ENCODE results near the gene FAM181A.
A peak's percentile ranks its signal among the peaks of the same experiment; 100 is the strongest.

Gene FAM181A

DNA sequence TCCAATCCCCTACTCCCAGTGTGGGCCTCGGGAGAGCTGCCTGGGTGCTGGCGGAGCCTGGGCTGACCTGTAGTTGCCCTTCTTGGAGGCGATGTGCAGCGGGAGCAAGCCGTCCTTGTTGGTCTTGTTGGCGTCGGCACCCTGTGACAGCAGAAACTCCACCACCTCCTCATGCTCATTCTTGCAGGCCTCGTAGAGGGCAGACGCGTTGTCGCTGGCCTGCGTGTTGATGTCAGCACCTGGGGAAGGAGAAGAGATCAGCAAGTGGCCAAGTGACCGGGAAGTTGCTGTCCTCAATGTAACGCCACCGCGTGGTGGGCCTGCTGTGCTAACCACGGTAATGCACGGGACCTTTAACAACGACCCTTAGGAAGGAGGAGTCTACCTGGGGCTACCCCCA is 20.1 kb downstream of the FAM181A start:
- DNase-seq, result no peak

DNA sequence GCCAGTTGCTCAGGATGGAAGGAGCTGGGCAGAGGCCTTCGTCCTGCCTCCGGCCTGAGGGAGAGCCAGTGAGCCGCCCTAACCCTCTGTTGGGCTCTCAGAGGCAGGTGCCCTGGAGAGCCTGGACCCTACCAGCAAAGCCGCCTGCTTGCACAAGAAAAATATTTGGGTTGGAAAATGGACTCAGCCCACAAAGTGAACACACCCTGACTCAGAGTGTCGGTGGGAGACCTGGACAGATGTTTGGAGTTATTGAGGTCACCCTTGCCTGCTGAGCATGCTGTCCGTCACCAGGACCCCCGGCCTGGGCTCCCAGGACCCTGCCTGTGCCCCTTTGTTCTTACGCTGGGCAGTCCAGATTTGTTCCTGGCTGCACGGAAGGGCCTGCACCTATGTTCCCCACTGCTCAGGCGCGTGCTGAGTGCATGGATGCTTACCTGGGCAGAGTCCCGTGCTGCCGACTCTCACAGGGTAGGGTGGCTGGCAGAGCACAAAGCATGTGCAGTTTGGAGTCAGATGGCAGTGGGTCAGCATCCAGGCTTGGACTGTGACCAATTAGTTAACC is 22.4 kb downstream of the FAM181A start:
- no peak for DNase-seq

DNA sequence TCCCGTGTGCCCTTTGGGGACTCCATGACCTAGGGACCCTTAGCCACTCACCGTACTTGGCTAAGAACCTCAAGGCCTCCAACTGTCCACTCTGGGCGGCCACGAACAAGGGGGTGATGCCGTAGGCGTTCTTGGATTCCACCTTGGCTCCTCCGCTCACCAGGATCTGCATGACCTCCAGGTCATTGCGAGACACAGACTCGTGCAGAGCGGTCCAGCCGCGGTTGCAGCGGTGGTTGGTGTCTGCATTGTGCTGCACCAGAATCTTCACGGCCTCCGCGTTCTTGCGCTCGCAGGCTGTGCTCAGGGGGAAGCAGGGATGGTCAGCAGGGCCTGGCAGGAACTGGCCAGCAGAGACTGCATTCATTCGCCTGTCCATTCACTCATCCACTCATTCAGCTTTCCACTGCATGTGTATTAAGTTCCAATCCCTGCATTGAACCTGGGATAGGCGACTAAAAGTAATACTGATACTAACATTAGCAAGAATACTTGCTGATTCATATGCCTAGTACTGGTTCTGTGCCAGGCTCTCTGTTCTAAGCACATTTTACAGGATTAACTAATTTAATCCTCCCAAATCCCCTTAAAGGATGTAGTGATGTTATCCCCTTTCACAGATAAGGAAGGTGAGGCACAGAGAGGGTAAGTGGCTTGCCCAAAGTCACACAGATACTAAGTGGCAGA is 23.9 kb downstream of the FAM181A start:
- no peak for DNase-seq

GRCh38 chr14:93951635-93952540 is 24.7 kb downstream of the FAM181A start:
- DNase-seq, result no peak

- no peak for DNase-seq
Observed at GRCh38 chr14:93952829-93953228, 25.7 kb downstream of the FAM181A start.

GRCh38 chr14:93953263-93953662 is 26.1 kb downstream of the FAM181A start:
- no peak for DNase-seq

DNA sequence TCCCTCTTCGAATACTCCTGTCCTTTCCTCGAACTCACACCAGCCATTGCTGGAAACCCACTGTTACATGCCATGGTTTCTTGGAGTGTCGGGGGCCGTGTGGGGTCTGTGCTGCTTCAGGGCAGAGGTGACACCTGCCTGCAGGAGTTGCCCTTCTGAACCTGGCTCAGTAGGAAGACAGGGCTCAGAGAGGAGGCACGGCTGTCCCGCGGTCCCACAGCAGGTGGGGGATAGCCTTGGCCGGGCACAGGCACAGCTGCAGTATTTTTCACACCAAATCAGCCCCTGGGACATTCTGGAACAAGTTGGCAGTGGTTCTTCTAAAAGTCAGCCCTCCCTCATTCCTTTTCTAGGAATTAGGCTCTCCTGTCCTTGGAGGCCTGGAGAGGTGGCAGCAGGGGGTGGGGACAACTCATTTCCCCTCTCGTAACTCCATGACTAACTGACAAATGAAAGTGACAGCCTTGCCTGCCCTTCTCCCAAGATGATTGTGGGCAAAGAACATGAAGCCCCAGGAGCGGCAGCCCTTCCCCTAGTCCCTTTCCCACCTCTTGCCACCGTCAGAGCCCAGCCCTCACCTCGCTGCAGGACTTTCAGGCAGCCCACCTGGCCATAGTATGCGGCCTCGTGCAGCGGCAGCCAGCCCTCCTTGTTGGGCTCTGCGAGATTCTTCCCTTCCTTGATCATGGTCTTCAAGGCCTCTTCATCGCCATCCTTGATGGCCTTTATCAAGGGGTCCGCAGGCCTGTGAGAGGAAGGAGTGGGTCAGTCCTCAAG is 26.8 kb downstream of the FAM181A start:
- DNase-seq, result no peak

DNA sequence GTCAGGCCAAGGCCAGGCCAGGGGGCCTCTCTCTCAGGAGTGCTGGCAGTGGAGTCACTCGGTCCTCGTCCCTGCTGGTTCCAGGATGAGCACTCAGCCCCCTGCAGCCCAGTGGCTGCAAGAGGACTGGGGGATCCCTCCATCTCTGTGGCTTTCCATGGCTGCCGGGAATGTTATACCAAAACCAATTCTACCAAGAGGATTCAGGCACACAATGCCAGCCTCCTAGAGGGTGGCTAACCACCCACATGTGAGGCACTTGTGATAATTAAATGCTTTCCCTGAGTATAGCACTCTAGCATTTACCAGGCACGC is 27.3 kb downstream of the FAM181A start:
- no peak for DNase-seq

- peak in 1 of 56 donors; percentile 17 for DNase-seq
Observed at GRCh38 chr14:93954900-93955849, 28.0 kb downstream of the FAM181A start.

GRCh38 chr14:93955850-93956481 is 28.8 kb downstream of the FAM181A start:
- no peak for DNase-seq

DNA sequence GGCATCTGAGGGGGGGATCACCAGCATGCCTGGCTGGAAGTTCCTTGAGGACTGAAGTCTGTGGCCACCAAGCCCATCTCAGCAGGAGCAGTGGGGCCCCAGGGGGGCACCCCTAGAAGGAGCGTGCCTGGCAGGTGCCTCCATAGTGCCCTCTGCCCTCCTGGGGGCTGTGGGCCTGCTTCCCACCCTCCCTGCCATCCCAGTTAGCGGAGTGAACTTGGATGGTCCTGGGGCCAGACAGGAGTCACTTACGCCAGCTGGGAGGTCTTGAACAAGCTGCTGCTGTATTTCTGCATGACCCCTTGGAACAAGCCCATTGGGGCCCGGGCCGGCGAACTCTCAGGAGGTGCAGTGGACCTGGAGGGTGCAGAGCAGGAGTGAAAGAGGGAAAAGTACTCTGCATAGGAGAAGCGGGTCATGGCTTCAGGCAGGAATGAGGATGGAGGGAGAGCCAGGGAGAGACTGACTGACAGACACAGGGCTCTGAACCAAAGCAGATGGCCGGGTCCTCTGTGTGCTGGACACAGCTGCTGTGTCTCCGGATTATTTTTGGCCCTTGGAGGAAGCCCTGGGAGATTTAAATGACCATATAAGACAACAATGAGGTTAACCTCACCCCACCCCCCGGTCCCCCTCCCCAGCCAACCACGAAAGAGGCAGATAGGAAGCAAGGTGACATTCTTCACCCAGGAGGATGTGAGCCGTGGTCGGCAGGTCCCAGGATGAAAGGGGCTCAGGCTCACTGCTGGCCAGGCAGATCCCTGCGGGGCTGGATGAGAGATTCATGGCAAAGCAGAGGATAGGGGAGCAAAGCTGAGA is 29.6 kb downstream of the FAM181A start:
- no peak for DNase-seq

DNA sequence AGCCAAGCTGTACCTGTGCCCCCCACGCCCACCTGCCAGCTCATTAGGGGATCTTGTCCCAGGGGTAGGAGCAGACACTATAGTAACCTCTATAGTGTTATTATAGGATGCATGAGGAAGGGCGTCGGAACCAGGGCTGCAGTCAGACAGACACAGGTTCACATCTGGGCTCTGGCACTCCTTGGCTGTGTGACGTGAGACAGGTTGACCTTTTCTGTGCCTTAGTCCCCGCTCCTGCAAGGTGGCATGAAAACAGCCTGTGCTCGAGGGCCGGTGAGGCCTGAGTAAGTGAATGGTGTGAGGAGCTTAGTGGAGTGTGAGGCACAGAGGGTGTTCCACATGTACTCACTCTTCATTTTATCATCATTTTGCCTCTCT is 30.2 kb downstream of the FAM181A start:
- DNase-seq, result no peak

GRCh38 chr14:93957751-93958566 is 30.8 kb downstream of the FAM181A start:
- DNase-seq, result no peak

DNA sequence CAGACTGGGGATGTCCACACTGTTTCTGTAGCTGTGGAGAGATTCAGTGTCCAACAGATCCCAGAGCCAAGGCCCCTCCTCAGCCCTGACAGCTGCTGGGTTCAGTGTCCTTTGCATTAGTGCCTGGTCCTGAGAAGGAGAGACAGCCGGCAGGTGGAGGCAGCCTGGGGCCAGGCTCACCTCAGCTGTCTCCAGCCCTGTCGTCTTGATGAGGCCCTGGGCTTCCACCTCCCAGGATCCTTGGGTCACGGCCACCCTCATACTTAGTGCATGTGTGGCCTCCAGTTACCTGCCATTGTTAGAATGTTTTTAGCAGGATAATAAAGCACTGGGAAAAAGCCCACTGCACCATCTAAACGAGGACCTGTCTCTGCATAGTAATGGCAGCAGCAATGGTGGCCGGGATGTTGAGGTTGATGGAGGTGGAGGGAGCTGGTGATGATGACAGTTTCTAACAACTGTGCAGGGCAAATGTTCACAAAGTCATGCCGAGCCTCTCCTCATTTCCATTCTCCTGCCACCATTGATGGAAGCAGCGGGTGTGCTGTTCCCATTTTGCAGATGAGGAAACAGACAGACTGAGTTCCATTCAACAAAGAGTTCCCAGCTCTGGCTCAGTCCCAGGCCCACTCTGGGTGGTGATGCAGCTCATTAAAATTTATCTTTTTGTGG is 31.6 kb downstream of the FAM181A start:
- no peak for DNase-seq

DNA sequence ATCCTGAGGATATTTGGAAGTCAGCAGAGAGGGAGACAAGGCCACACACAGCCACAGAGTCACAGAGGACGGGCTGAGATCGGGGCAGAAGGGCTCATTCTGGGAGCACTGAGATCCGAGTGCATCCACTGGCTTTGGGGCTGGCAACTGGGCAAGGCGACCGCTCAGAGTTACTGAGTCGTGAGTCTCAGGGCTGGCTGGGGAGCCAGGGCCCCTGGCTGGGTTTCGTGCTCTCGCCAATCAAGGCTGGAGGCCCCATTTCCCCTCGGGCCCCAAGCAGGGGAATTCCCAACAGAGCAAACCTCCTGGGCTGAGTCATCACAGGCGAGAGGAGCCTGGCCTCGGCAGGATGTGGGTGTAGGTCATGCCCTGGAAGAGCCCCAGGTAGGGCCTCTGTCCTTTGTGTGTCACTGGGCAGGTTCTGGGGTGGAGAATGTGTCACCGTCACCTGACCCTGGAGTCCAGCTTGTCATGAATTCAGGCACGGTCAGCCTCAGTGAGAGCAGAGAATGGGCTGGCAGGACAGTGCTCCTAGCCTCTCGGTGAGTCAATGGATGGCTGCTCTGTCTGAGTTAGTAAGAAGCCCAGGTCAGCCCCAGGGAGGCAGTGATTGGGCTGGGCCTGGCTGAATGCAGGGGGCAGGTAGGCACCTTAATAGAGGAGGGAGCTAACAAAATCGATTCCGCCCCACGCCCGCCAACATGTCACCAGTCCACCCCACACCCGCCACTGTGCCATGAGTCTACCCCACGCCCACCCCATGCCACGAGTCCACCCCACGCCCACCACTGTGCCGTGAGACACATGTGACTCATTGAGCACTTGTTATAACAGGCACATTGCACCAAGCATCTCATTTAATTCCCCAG is 32.3 kb downstream of the FAM181A start:
- peak in 3 of 56 donors; percentile 17 to 66 (median 25) for DNase-seq

GRCh38 chr14:93960108-93960475 is 32.9 kb downstream of the FAM181A start:
- no peak for DNase-seq

All from nucleus accumbens (tissue), 56 donors.